ENCODE results near the gene CABP7.

GRCh38 chr22:29670626-29671025 lies 49.2 kb upstream of the CABP7 start:
- no peak for TF ChIP-seq CTCF (IDR thresholded peaks at IDR 0.05)
- no peak for TF ChIP-seq POLR2A (IDR thresholded peaks at IDR 0.05)
